Measurements from ENCODE around the gene KIAA0232. TPM values are rescaled to one million over a fixed set of nuclear protein-coding genes. Genes with fewer than 3 reads are reported as not detected.

The KIAA0232 gene
- total RNA-seq, 1 experiment from 2014 or later, result 28.5 TPM

- Histone ChIP-seq H2AK5ac (ENCODE audit: insufficient read length, low read length) (no peak overlapping the region), H4K5ac (ENCODE audit: insufficient read length, low read depth, low read length) (no peak overlapping the region), H3K9me3 (ENCODE audit: control insufficient read depth, low read depth, low read length) (no peaks in the 10 kb centered on the region), H3T11ph (ENCODE audit: low read length) (no peak overlapping the region), H3K27ac (ENCODE audit: insufficient read length, low read depth, low read length) (no peak overlapping the region), H3K23ac (ENCODE audit: insufficient read length, low read depth, low read length) (no peak overlapping the region), H2BK15ac (ENCODE audit: low read depth, low read length) (no peak overlapping the region), H2BK120ac (ENCODE audit: low read depth, low read length, poor library complexity, severe bottlenecking) (no peak overlapping the region), H2AFZ (ENCODE audit: low read length) (no peak overlapping the region), H4K8ac (replicated peaks; ENCODE audit: insufficient read length, low read depth, low read length) (no peak overlapping the region), H2BK5ac (ENCODE audit: insufficient read length, low read length) (no peak overlapping the region), H3K56ac (ENCODE audit: insufficient read length, low read depth, low read length) (no peak overlapping the region), H4K20me1 (ENCODE audit: control insufficient read depth, insufficient read depth, insufficient read length) (no peaks in the 10 kb centered on the region), H2BK12ac (ENCODE audit: insufficient read length, low read depth, low read length) (no peak overlapping the region), H3K9ac (ENCODE audit: extremely low read depth, insufficient read length, low read length) (no peak overlapping the region), H3K4ac (ENCODE audit: low read depth, low read length) (no peak overlapping the region), H3K4me2 (ENCODE audit: insufficient read depth, insufficient read length, low read length) (no peak overlapping the region), H3K79me1 (ENCODE audit: insufficient read depth, low read depth, low read length, poor library complexity, severe bottlenecking) (no peaks in the 10 kb centered on the region), H3K14ac (ENCODE audit: insufficient read depth, low read length) (no peak overlapping the region), H3K79me2 (ENCODE audit: insufficient read depth, low read length) (no peaks in the 10 kb centered on the region), H4K91ac (ENCODE audit: insufficient read length, low read depth, low read length) (no peak overlapping the region), H3K18ac (ENCODE audit: insufficient read length, low read depth, low read length) (no peak overlapping the region), H2BK20ac (ENCODE audit: low read depth, low read length, poor library complexity, severe bottlenecking) (no peak overlapping the region), H3K23me2 (ENCODE audit: insufficient read length, low read depth, low read length, poor library complexity, severe bottlenecking) (no peaks in the 10 kb centered on the region), H3K27me3 (ENCODE audit: insufficient read depth, low read length) (no peaks in the 10 kb centered on the region), H3K4me1 (ENCODE audit: insufficient read depth, low read length) (no peaks in the 10 kb centered on the region)
- peaks cover 7% of the 10 kb centered on the region for H3K27me3 Mint-ChIP-seq (ENCODE audit: low read depth)
- H3K4me1 Mint-ChIP-seq, result peaks cover 3 to 7% of the 10 kb centered on the region in 2 experiments; a peak in 3 of 4 replicates
- peak; percentile 28; the same call in 1 of the 3 replicates for TF ChIP-seq CTCF (conservative IDR thresholded peaks at IDR 0.05)
- DNase-seq, result no peak
- no CpG with 5 or more reads among the region's 16 CpGs for WGBS (ENCODE audit: extremely low coverage, insufficient read length, low lambda C conversion rate)
- no peaks in the 10 kb centered on the region for H3K36me3 Mint-ChIP-seq (ENCODE audit: insufficient read depth in 1 of 3, low read depth in 3 of 3)
- no peak overlapping the region for H3K4me3 Mint-ChIP-seq
- no peak overlapping the region; a peak in 1 of 7 replicates for H3K27ac Mint-ChIP-seq
- H3K9me3 Mint-ChIP-seq, result no peaks in the 10 kb centered on the region
These were observed 19.1 kb upstream of the KIAA0232 start for GRCh38 chr4:6763330-6763851.

Measured in H9 (cell line).